Measurements from ENCODE around the gene SYP.

- TF ChIP-seq POLR2A (IDR thresholded peaks at IDR 0.05; ENCODE audit: low read depth, low read length) (no peak), CEBPB (IDR thresholded peaks at IDR 0.05; ENCODE audit: borderline replicate concordance in 1 of 2, low read depth in 2 of 2, low read length in 2 of 2) (no peak), EP300 (IDR thresholded peaks at IDR 0.05; ENCODE audit: borderline replicate concordance in 1 of 2, control insufficient read depth in 1 of 2, low read depth in 2 of 2, low read length in 2 of 2) (no peak), ATF2 (IDR thresholded peaks at IDR 0.05; ENCODE audit: low read length) (no peak), ATF3 (IDR thresholded peaks at IDR 0.05; ENCODE audit: borderline replicate concordance, extremely low read depth, low read depth, low read length) (no peak), CTCF (IDR thresholded peaks at IDR 0.05 in 2 of 3, conservative IDR thresholded peaks at IDR 0.05 in 1 of 3; ENCODE audit: control insufficient read depth in 2 of 3, extremely low read depth in 1 of 3, insufficient read depth in 1 of 3, low read depth in 3 of 3, low read length in 3 of 3) (no peak), EZH2 (IDR thresholded peaks at IDR 0.05; ENCODE audit: borderline replicate concordance, control insufficient read depth, low read depth, low read length) (no peak)
Observed at GRCh38 chrX:49246541-49246940, 46.5 kb upstream of the SYP start.

Measured in GM12878 (cell line).